ENCODE measurements around the gene ADAM11.
"Not testable (repeated sequence)": the region's sequence is repeated elsewhere in the genome, so short reads cannot be mapped to it uniquely, and the experiment has no call there.

ADAM11 gene

DNA sequence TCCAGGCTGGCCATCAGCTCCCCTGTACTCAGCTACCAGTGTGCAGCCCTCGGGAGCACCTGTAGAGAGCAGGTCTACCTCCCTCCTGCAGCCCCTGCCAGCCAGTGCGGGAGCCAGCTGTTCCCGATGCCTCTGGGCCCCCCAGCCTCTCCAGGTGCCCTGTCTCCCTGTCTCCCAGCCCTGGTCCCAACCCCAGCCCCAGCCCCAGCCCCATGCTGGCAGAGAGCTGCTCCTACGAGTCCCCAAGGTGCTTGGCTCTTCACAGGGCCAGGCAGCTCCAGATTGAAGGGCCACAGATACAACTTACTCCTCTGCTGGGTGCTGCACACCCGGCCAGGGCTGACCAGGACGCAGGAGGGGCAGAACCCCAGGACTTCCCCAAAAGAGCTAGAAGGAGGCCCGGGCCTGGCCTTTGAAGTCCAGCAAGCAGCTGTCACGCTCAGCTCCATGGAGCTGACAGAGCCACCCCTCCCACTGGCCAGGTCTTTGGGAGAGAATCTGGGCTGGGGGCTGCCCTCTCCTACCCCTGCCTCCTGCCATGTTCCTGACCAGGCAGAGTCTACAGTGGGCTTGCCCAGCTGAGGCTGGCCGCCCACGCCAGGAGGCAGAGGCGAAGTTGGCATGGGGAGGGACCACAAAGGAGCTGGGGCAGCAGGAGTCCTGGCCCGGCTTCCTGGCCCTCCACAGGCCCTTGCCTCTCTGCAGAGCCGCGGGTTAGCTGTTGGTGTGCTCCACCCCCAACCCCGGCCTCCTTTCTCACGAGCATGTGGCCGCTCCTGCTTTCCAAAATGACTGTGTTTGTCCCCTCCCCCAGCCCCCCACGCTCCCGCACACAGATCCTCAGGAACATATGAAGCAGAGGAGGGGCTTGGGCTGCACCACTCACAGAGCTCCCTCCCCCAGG lies 9.5 kb upstream of the ADAM11 start:
- no peak for DNase-seq (ENCODE audit: low spot score)
- POLR2A ChIA-PET (ENCODE audit: low non-redundant PET), result no interaction called here

DNA sequence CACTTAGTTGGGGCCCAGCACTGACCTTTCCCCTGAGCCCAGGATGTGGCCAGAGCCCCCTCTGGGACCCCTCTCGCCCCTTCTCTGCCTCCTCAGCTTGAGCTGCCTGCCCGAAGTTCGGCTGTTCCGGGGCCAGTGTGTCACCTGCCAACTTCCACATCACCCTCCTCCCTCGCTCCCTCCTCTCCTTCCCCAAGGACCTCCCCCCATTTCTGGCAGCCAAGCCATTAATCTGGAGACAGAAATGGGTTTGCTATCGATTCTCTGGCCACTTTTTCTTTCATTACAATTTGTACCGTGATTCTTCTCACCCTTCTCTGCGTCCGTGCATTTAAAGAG lies 8.8 kb upstream of the ADAM11 start:
- no peak overlapping the region for H3K27ac ChIP-seq
- CTCF ChIA-PET, result no interaction called here
- TF ChIP-seq, protein P1, sequence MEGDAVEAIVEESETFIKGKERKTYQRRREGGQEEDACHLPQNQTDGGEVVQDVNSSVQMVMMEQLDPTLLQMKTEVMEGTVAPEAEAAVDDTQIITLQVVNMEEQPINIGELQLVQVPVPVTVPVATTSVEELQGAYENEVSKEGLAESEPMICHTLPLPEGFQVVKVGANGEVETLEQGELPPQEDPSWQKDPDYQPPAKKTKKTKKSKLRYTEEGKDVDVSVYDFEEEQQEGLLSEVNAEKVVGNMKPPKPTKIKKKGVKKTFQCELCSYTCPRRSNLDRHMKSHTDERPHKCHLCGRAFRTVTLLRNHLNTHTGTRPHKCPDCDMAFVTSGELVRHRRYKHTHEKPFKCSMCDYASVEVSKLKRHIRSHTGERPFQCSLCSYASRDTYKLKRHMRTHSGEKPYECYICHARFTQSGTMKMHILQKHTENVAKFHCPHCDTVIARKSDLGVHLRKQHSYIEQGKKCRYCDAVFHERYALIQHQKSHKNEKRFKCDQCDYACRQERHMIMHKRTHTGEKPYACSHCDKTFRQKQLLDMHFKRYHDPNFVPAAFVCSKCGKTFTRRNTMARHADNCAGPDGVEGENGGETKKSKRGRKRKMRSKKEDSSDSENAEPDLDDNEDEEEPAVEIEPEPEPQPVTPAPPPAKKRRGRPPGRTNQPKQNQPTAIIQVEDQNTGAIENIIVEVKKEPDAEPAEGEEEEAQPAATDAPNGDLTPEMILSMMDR (conservative IDR thresholded peaks at IDR 0.05; ENCODE audit: low read depth), result no peak
- no peak for DNase-seq (ENCODE audit: low spot score)
- POLR2A ChIA-PET (ENCODE audit: low non-redundant PET), result no interaction called here

More for the DNA sequence above, 9.5 kb upstream of the ADAM11 start:
- CTCF ChIA-PET, result interaction anchor here (0.6 kb wide), 1 partner anchor 23 kb away, joined by 6 read pairs; no protein-coding TSS in a partner anchor
- no peak overlapping the region for H3K27ac ChIP-seq
- TF ChIP-seq, protein P1 (conservative IDR thresholded peaks at IDR 0.05; ENCODE audit: low read depth), result no peak

- CTCF ChIA-PET, result no interaction called here
- no peak for DNase-seq (ENCODE audit: low spot score)
- H3K27ac ChIP-seq, result no peak overlapping the region; the same call in 1 of the 2 replicates
- TF ChIP-seq, protein P1 (conservative IDR thresholded peaks at IDR 0.05; ENCODE audit: low read depth), result no peak
- POLR2A ChIA-PET (ENCODE audit: low non-redundant PET), result no interaction called here
Measured at GRCh38 chr17:44751331-44751730, 7.5 kb upstream of the ADAM11 start.

GRCh38 chr17:44751806-44752205 lies 7.0 kb upstream of the ADAM11 start:
- DNase-seq (ENCODE audit: low spot score), result no peak
- no peak overlapping the region; the same call in 1 of the 2 replicates for H3K27ac ChIP-seq
- TF ChIP-seq, protein P1 (conservative IDR thresholded peaks at IDR 0.05; ENCODE audit: low read depth), result no peak
- ChIA-PET CTCF (interaction anchor here (1.0 kb wide), 1 partner anchor 12 kb away, joined by 4 read pairs; no protein-coding TSS in a partner anchor), POLR2A (ENCODE audit: low non-redundant PET) (no interaction called here)

DNA sequence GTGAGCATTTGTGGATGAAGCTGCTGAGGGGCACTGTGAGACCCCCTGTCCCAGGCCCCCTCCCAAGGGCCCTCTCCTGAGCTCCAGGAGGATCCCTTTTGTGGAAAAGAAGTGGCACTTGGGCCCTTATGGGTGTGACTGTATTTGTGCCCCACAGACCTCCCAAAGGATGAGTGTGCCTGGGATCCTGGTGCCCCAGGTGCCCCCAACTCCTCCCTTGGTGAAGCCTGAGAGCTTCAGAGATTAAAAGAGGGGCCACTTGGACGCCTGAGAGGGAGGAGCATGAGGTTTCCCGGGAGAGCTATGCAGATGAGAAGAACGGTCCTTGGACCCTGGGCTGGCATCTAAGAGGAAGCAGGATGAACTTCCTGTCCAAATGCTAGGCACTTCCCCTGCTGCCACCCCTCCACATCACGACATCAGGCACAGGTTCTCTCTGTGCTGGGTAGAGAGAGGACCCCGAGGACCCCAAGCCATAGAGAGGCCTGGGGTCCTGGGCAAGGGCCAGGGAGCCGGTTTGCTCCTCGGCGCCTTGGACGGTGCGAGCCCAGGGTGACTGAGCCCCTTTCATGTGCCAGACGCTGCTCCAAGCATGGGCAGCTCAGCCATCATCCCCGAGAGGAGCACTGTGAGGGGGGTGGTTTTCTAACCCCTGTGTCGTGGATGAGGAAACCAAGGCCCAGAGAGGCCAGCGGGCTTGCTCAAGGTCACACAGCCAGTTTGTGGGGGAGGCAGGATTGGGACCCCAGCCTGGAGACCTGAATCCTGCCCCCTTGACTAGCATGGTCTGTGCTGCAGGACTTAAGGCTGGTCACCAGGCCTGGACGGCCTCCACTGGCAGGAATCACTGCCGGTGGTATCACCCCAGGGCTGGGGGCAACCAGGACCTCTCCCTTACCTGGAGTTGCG lies 5.6 kb upstream of the ADAM11 start:
- POLR2A ChIA-PET (ENCODE audit: low non-redundant PET), result no interaction called here
- no peak overlapping the region for H3K27ac ChIP-seq
- CTCF ChIA-PET, result interaction anchor here (0.6 to 1.0 kb wide), 2 partner anchors 11 to 27 kb away, joined by 3 to 4 read pairs; no protein-coding TSS in a partner anchor
- TF ChIP-seq, protein P1 (conservative IDR thresholded peaks at IDR 0.05; ENCODE audit: low read depth), result no peak
- DNase-seq (ENCODE audit: low spot score), result no peak

GRCh38 chr17:44754276-44754675 lies 4.5 kb upstream of the ADAM11 start:
- no peak overlapping the region for H3K27ac ChIP-seq
- DNase-seq (ENCODE audit: low spot score), result no peak
- POLR2A ChIA-PET (ENCODE audit: low non-redundant PET), result no interaction called here
- CTCF ChIA-PET, result no interaction called here
- TF ChIP-seq, protein P1 (conservative IDR thresholded peaks at IDR 0.05; ENCODE audit: low read depth), result no peak

DNA sequence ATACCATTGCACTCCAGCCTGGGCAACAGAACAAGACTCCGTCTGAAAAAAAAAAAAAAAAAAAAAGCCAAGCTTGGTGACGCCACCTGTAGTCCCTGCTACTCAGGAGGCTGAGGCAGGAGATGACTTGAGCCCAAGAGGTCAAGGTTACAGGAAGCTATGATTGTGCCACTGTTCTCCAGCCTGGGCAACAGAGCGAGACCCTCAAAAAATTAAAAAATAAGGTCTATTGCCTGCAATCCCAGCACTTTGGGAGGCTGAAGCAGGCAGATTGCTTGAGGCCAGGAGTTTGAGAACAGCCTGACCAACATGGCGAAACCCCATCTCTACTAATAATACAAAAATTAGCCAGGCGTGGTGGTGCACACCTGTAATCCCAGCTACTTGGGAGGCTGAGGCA lies 3.6 kb upstream of the ADAM11 start:
- CTCF ChIA-PET; DNase-seq (ENCODE audit: low spot score); POLR2A ChIA-PET (ENCODE audit: low non-redundant PET); H3K27ac ChIP-seq: not testable (repeated sequence)

Measured in RWPE1 (cell line).